Muscle layer of duodenum (tissue), 2 donors: Measurements from ENCODE around the gene TMEFF2.

Experiments
- H3K27ac ChIP-seq: one replicate; pipeline ENCODE4 v1.7.0; 2013; ENCODE audit warnings: mild to moderate bottlenecking, low read length
- H3K27me3 ChIP-seq: one replicate; pipeline ENCODE4 v1.7.0; 2013; ENCODE audit warnings: low read depth, mild to moderate bottlenecking, control low read depth, low read length
- H3K36me3 ChIP-seq, 2 donors: one replicate each; pipeline ENCODE4 v1.7.0; 2013; ENCODE audit warnings: low read length in 2 of 2, control low read depth in 1 of 2, mild to moderate bottlenecking in 1 of 2; ENCODE audit not compliant: insufficient read depth in 2 of 2, control insufficient read depth in 1 of 2
- H3K4me1 ChIP-seq, 2 donors: one replicate each; pipeline ENCODE4 v1.7.0; 2013; ENCODE audit warnings: low read length in 2 of 2, mild to moderate bottlenecking in 2 of 2, control low read depth in 1 of 2, moderate library complexity in 1 of 2; ENCODE audit not compliant: insufficient read depth in 2 of 2, control insufficient read depth in 1 of 2
- H3K4me3 ChIP-seq, 2 donors: one replicate each; pipeline ENCODE4 v1.7.0; 2013; ENCODE audit warnings: low read length in 2 of 2, low read depth in 1 of 2, mild to moderate bottlenecking in 1 of 2
- H3K9me3 ChIP-seq, 2 donors: one replicate each; pipeline ENCODE4 v1.7.0; 2013; ENCODE audit warnings: low read length in 2 of 2, control low read depth in 1 of 2, mild to moderate bottlenecking in 1 of 2; ENCODE audit not compliant: control insufficient read depth in 1 of 2
- donor health status: healthy.

Gene TMEFF2

GRCh38 chr2:191983186-191983585, 211.5 kb downstream of the TMEFF2 start:
- H3K27me3 ChIP-seq: no peaks in the 10 kb centered on the region
- no peak overlapping the region for H3K27ac ChIP-seq
- H3K36me3 ChIP-seq: no peaks in the 10 kb centered on the region
- H3K4me3 ChIP-seq: no peak overlapping the region
- no peaks in the 10 kb centered on the region for H3K9me3 ChIP-seq
- no peaks in the 10 kb centered on the region for H3K4me1 ChIP-seq

- no peaks in the 10 kb centered on the region for H3K27me3 ChIP-seq
- H3K9me3 ChIP-seq: no peaks in the 10 kb centered on the region
- H3K36me3 ChIP-seq: no peaks in the 10 kb centered on the region
- no peak overlapping the region for H3K27ac ChIP-seq
- H3K4me1 ChIP-seq: no peaks in the 10 kb centered on the region
- no peak overlapping the region for H3K4me3 ChIP-seq
Observed at GRCh38 chr2:191981706-191982105, 213.0 kb downstream of the TMEFF2 start.

- Histone ChIP-seq H3K4me3 (no peak overlapping the region), H3K4me1 (no peaks in the 10 kb centered on the region), H3K36me3 (no peaks in the 10 kb centered on the region), H3K27ac (no peak overlapping the region), H3K9me3 (no peaks in the 10 kb centered on the region), H3K27me3 (no peaks in the 10 kb centered on the region)
Observed at GRCh38 chr2:191980483-191980882, 214.2 kb downstream of the TMEFF2 start.

GRCh38 chr2:191979221-191979730, 215.5 kb downstream of the TMEFF2 start:
- no peaks in the 10 kb centered on the region for H3K4me1 ChIP-seq
- no peak overlapping the region for H3K4me3 ChIP-seq
- no peaks in the 10 kb centered on the region for H3K27me3 ChIP-seq
- H3K27ac ChIP-seq: no peak overlapping the region
- no peaks in the 10 kb centered on the region for H3K9me3 ChIP-seq
- no peaks in the 10 kb centered on the region for H3K36me3 ChIP-seq

- H3K27ac ChIP-seq: no peak overlapping the region
- H3K4me1 ChIP-seq: no peaks in the 10 kb centered on the region
- no peaks in the 10 kb centered on the region for H3K27me3 ChIP-seq
- H3K4me3 ChIP-seq: no peak overlapping the region
- no peaks in the 10 kb centered on the region for H3K9me3 ChIP-seq
- H3K36me3 ChIP-seq: no peaks in the 10 kb centered on the region
Observed at GRCh38 chr2:191977754-191978153, 217.0 kb downstream of the TMEFF2 start.

GRCh38 chr2:191976436-191976835, 218.3 kb downstream of the TMEFF2 start:
- no peaks in the 10 kb centered on the region for H3K36me3 ChIP-seq
- no peaks in the 10 kb centered on the region for H3K4me1 ChIP-seq
- no peak overlapping the region for H3K27ac ChIP-seq
- no peak overlapping the region for H3K4me3 ChIP-seq
- H3K9me3 ChIP-seq: no peaks in the 10 kb centered on the region
- H3K27me3 ChIP-seq: no peaks in the 10 kb centered on the region

GRCh38 chr2:191974676-191975075, 220.1 kb downstream of the TMEFF2 start:
- Histone ChIP-seq H3K4me3 (no peak overlapping the region), H3K27me3 (no peaks in the 10 kb centered on the region), H3K36me3 (no peaks in the 10 kb centered on the region), H3K4me1 (no peaks in the 10 kb centered on the region), H3K9me3 (no peaks in the 10 kb centered on the region), H3K27ac (no peak overlapping the region)

GRCh38 chr2:191970867-191971266, 223.9 kb downstream of the TMEFF2 start:
- no peak overlapping the region for H3K27ac ChIP-seq
- H3K27me3 ChIP-seq: no peaks in the 10 kb centered on the region
- no peak overlapping the region for H3K4me3 ChIP-seq
- H3K9me3 ChIP-seq: no peaks in the 10 kb centered on the region
- H3K36me3 ChIP-seq: no peaks in the 10 kb centered on the region
- no peaks in the 10 kb centered on the region for H3K4me1 ChIP-seq

- no peaks in the 10 kb centered on the region for H3K27me3 ChIP-seq
- no peaks in the 10 kb centered on the region for H3K36me3 ChIP-seq
- no peak overlapping the region for H3K27ac ChIP-seq
- H3K4me3 ChIP-seq: no peak overlapping the region
- no peaks in the 10 kb centered on the region for H3K4me1 ChIP-seq
- no peaks in the 10 kb centered on the region for H3K9me3 ChIP-seq
Observed at GRCh38 chr2:191968120-191968519, 226.6 kb downstream of the TMEFF2 start.

GRCh38 chr2:191965733-191966132, 229.0 kb downstream of the TMEFF2 start:
- Histone ChIP-seq H3K4me1 (no peaks in the 10 kb centered on the region), H3K36me3 (no peaks in the 10 kb centered on the region), H3K4me3 (no peak overlapping the region), H3K27me3 (no peaks in the 10 kb centered on the region), H3K9me3 (no peaks in the 10 kb centered on the region), H3K27ac (no peak overlapping the region)

- no peaks in the 10 kb centered on the region for H3K36me3 ChIP-seq
- no peaks in the 10 kb centered on the region for H3K27me3 ChIP-seq
- no peak overlapping the region for H3K4me3 ChIP-seq
- H3K9me3 ChIP-seq: no peaks in the 10 kb centered on the region
- H3K4me1 ChIP-seq: peaks cover 0 to 4% of the 10 kb centered on the region in 2 donors
- H3K27ac ChIP-seq: no peak overlapping the region
Observed at GRCh38 chr2:191961556-191961955, 233.2 kb downstream of the TMEFF2 start.

GRCh38 chr2:191959209-191959608, 235.5 kb downstream of the TMEFF2 start:
- Histone ChIP-seq H3K4me1 (peaks cover 0 to 4% of the 10 kb centered on the region in 2 donors), H3K27me3 (no peaks in the 10 kb centered on the region), H3K27ac (no peak overlapping the region), H3K4me3 (no peak overlapping the region), H3K36me3 (no peaks in the 10 kb centered on the region), H3K9me3 (no peaks in the 10 kb centered on the region)
